ENCODE data around the gene COL5A1. TPM values are rescaled to one million over a fixed set of nuclear protein-coding genes. Genes with fewer than 3 reads are reported as not detected.
"Not testable (repeated sequence)": the region's sequence is repeated elsewhere in the genome, so short reads cannot be mapped to it uniquely, and the experiment has no call there.

Gene COL5A1
- total RNA-seq, 1 donor from 2014 or later: 28.9 TPM

GRCh38 chr9:134642385-134643181 is 980 bp downstream of the COL5A1 start:
- peaks cover 7% of the 10 kb centered on the region for H3K27me3 Mint-ChIP-seq (ENCODE audit: unreplicated experiment)
- TF ChIP-seq CTCF (IDR thresholded peaks at IDR 0.05; ENCODE audit: partially characterized antibody, unreplicated experiment): no peak
- peaks cover 8% of the 10 kb centered on the region for H3K9me3 Mint-ChIP-seq (ENCODE audit: unreplicated experiment)
- no peaks in the 10 kb centered on the region for H3K36me3 Mint-ChIP-seq (ENCODE audit: unreplicated experiment)
- H3K4me3 Mint-ChIP-seq (ENCODE audit: unreplicated experiment): peak overlapping the region; percentile 77
- no peak for DNase-seq
- no peak overlapping the region for H3K27ac Mint-ChIP-seq (ENCODE audit: unreplicated experiment)
- H3K4me1 Mint-ChIP-seq (ENCODE audit: low read depth, unreplicated experiment): peaks cover 15% of the 10 kb centered on the region

- no peak for TF ChIP-seq CTCF (IDR thresholded peaks at IDR 0.05; ENCODE audit: partially characterized antibody, unreplicated experiment)
- DNase-seq: no peak
- no peak overlapping the region for H3K27ac Mint-ChIP-seq (ENCODE audit: unreplicated experiment)
- peak overlapping the region; percentile 77 for H3K4me3 Mint-ChIP-seq (ENCODE audit: unreplicated experiment)
- peaks cover 8% of the 10 kb centered on the region for H3K9me3 Mint-ChIP-seq (ENCODE audit: unreplicated experiment)
- H3K4me1 Mint-ChIP-seq (ENCODE audit: low read depth, unreplicated experiment): peaks cover 18% of the 10 kb centered on the region
- peaks cover 9% of the 10 kb centered on the region for H3K27me3 Mint-ChIP-seq (ENCODE audit: unreplicated experiment)
- no peaks in the 10 kb centered on the region for H3K36me3 Mint-ChIP-seq (ENCODE audit: unreplicated experiment)
These were observed 1.6 kb downstream of the COL5A1 start for GRCh38 chr9:134643222-134643671.

- not testable (repeated sequence) for H3K27ac Mint-ChIP-seq (ENCODE audit: unreplicated experiment); H3K9me3 Mint-ChIP-seq (ENCODE audit: unreplicated experiment)
These were observed 2.8 kb downstream of the COL5A1 start for GRCh38 chr9:134644401-134644724.

GRCh38 chr9:134644725-134645606 is 3.4 kb downstream of the COL5A1 start:
- DNase-seq: no peak
- Mint-ChIP-seq H3K27ac (ENCODE audit: unreplicated experiment) (no peak overlapping the region), H3K4me3 (ENCODE audit: unreplicated experiment) (peak overlapping the region; percentile 32), H3K9me3 (ENCODE audit: unreplicated experiment) (peaks cover 8% of the 10 kb centered on the region), H3K27me3 (ENCODE audit: unreplicated experiment) (peaks cover 4% of the 10 kb centered on the region), H3K4me1 (ENCODE audit: low read depth, unreplicated experiment) (peaks cover 18% of the 10 kb centered on the region), H3K36me3 (ENCODE audit: unreplicated experiment) (no peaks in the 10 kb centered on the region)
- no peak for TF ChIP-seq CTCF (IDR thresholded peaks at IDR 0.05; ENCODE audit: partially characterized antibody, unreplicated experiment)

More at GRCh38 chr9:134644401-134644724, 2.8 kb downstream of the COL5A1 start:
- H3K4me3 Mint-ChIP-seq (ENCODE audit: unreplicated experiment): peak overlapping the region; percentile 32
- H3K4me1 Mint-ChIP-seq (ENCODE audit: low read depth, unreplicated experiment): peaks cover 18% of the 10 kb centered on the region
- DNase-seq; H3K27me3 Mint-ChIP-seq (ENCODE audit: unreplicated experiment); H3K36me3 Mint-ChIP-seq (ENCODE audit: unreplicated experiment): not testable (repeated sequence)

- DNase-seq: no peak
- Mint-ChIP-seq H3K27me3 (ENCODE audit: unreplicated experiment) (peaks cover 2% of the 10 kb centered on the region), H3K4me1 (ENCODE audit: low read depth, unreplicated experiment) (peaks cover 15% of the 10 kb centered on the region), H3K4me3 (ENCODE audit: unreplicated experiment) (no peak overlapping the region), H3K36me3 (ENCODE audit: unreplicated experiment) (no peaks in the 10 kb centered on the region), H3K27ac (ENCODE audit: unreplicated experiment) (no peak overlapping the region), H3K9me3 (ENCODE audit: unreplicated experiment) (peaks cover 7% of the 10 kb centered on the region)
- TF ChIP-seq CTCF (IDR thresholded peaks at IDR 0.05; ENCODE audit: partially characterized antibody, unreplicated experiment): no peak
These were observed 4.2 kb downstream of the COL5A1 start for GRCh38 chr9:134645607-134646365.

Measured in glutamatergic neuron (in vitro differentiated cells).